ENCODE results near the gene NINJ1.

NINJ1 gene

GRCh38 chr9:93111371-93112115 is 22.5 kb downstream of the NINJ1 start:
- TF ChIP-seq EZH2 (IDR thresholded peaks at IDR 0.05; ENCODE audit: borderline replicate concordance, low read length) (no peak), CTCF (IDR thresholded peaks at IDR 0.05; ENCODE audit: low read length) (no peak)
- H3K4me1 ChIP-seq (ENCODE audit: insufficient read depth, low read length, severe bottlenecking) = peaks cover 81% of the 10 kb centered on the region
- no peaks in the 10 kb centered on the region for H3K9me3 ChIP-seq (ENCODE audit: low read length)
- H4K20me1 ChIP-seq (ENCODE audit: insufficient read depth, low read length) = no peaks in the 10 kb centered on the region
- no peaks in the 10 kb centered on the region for H3K79me2 ChIP-seq (ENCODE audit: insufficient read depth, low read length)
- peak overlapping the region; percentile 31 for H3K9ac ChIP-seq (ENCODE audit: low read length)
- H3K27me3 ChIP-seq (ENCODE audit: insufficient read depth, low read length) = no peaks in the 10 kb centered on the region
- H3K9me2 ChIP-seq (ENCODE audit: low read depth, low read length) = no peaks in the 10 kb centered on the region
- H3K4me3 ChIP-seq (ENCODE audit: low read depth, low read length, poor library complexity, severe bottlenecking) = no peak overlapping the region
- no peak overlapping the region for H2AFZ ChIP-seq (ENCODE audit: low read length)
- no peaks in the 10 kb centered on the region for H3K36me3 ChIP-seq (ENCODE audit: insufficient read depth, low read length)
- H3K27ac ChIP-seq (ENCODE audit: low read depth, low read length, poor library complexity, severe bottlenecking) = peak overlapping the region; percentile 84
- H3F3A ChIP-seq (ENCODE audit: insufficient read depth, low read length) = no peaks in the 10 kb centered on the region
- H3K4me2 ChIP-seq (ENCODE audit: low read length) = peak overlapping the region; percentile 36; the same call in 1 of the 2 replicates

- Histone ChIP-seq H3K9me2 (ENCODE audit: low read depth, low read length) (no peaks in the 10 kb centered on the region), H2AFZ (ENCODE audit: low read length) (no peak overlapping the region), H3K4me2 (ENCODE audit: low read length) (peak overlapping the region; percentile 36; the same call in 1 of the 2 replicates)
Measured at GRCh38 chr9:93111001-93111370, 23.1 kb downstream of the NINJ1 start.

GRCh38 chr9:93110311-93110855 is 23.7 kb downstream of the NINJ1 start:
- H3K4me3 ChIP-seq (ENCODE audit: low read depth, low read length, poor library complexity, severe bottlenecking) = no peak overlapping the region
- peaks cover 85% of the 10 kb centered on the region for H3K4me1 ChIP-seq (ENCODE audit: insufficient read depth, low read length, severe bottlenecking)
- H3K27ac ChIP-seq (ENCODE audit: low read depth, low read length, poor library complexity, severe bottlenecking) = peak overlapping the region; percentile 84
- no peaks in the 10 kb centered on the region for H3K36me3 ChIP-seq (ENCODE audit: insufficient read depth, low read length)
- TF ChIP-seq EZH2 (IDR thresholded peaks at IDR 0.05; ENCODE audit: borderline replicate concordance, low read length) (no peak), CTCF (IDR thresholded peaks at IDR 0.05; ENCODE audit: low read length) (no peak)
- H3K27me3 ChIP-seq (ENCODE audit: insufficient read depth, low read length) = no peaks in the 10 kb centered on the region
- peak overlapping the region; percentile 36; the same call in 1 of the 2 replicates for H3K4me2 ChIP-seq (ENCODE audit: low read length)
- H4K20me1 ChIP-seq (ENCODE audit: insufficient read depth, low read length) = no peaks in the 10 kb centered on the region
- no peaks in the 10 kb centered on the region for H3K79me2 ChIP-seq (ENCODE audit: insufficient read depth, low read length)
- no peak overlapping the region for H2AFZ ChIP-seq (ENCODE audit: low read length)
- no peaks in the 10 kb centered on the region for H3F3A ChIP-seq (ENCODE audit: insufficient read depth, low read length)
- H3K9me2 ChIP-seq (ENCODE audit: low read depth, low read length) = no peaks in the 10 kb centered on the region
- no peak overlapping the region; the same call in 1 of the 2 replicates for H3K9ac ChIP-seq (ENCODE audit: low read length)
- H3K9me3 ChIP-seq (ENCODE audit: low read length) = no peaks in the 10 kb centered on the region

More at GRCh38 chr9:93111001-93111370, 23.1 kb downstream of the NINJ1 start:
- Histone ChIP-seq H3K27ac (ENCODE audit: low read depth, low read length, poor library complexity, severe bottlenecking) (peak overlapping the region; percentile 84), H3K9me3 (ENCODE audit: low read length) (no peaks in the 10 kb centered on the region), H3K4me3 (ENCODE audit: low read depth, low read length, poor library complexity, severe bottlenecking) (no peak overlapping the region), H3K4me1 (ENCODE audit: insufficient read depth, low read length, severe bottlenecking) (peaks cover 80% of the 10 kb centered on the region), H3K36me3 (ENCODE audit: insufficient read depth, low read length) (no peaks in the 10 kb centered on the region), H3K79me2 (ENCODE audit: insufficient read depth, low read length) (no peaks in the 10 kb centered on the region), H4K20me1 (ENCODE audit: insufficient read depth, low read length) (no peaks in the 10 kb centered on the region), H3F3A (ENCODE audit: insufficient read depth, low read length) (no peaks in the 10 kb centered on the region), H3K27me3 (ENCODE audit: insufficient read depth, low read length) (no peaks in the 10 kb centered on the region), H3K9ac (ENCODE audit: low read length) (peak overlapping the region; percentile 31; the same call in 1 of the 2 replicates)
- TF ChIP-seq CTCF (IDR thresholded peaks at IDR 0.05; ENCODE audit: low read length) = no peak
- TF ChIP-seq EZH2 (IDR thresholded peaks at IDR 0.05; ENCODE audit: borderline replicate concordance, low read length) = no peak

Data from OCI-LY1 (cell line).